Measurements from ENCODE around the gene HMGN2.

GRCh38 chr1:26482921-26483320, 10.7 kb downstream of the HMGN2 start:
- TF ChIP-seq CTCF (IDR thresholded peaks at IDR 0.05) (no peak), EZH2 (IDR thresholded peaks at IDR 0.05) (no peak)

Measured in neural progenitor cell (in vitro differentiated cells).